Parathyroid adenoma (tissue), 2 donors: Measurements from ENCODE around the gene C16orf86.
"Not testable (repeated sequence)": the region's sequence is repeated elsewhere in the genome, so short reads cannot be mapped to it uniquely, and the experiment has no call there.

ENCODE experiments used
- H2AFZ ChIP-seq: fragments of 300-600 bp; sonication (generic); one replicate; pipeline ENCODE4 v1.7.0; 2017; ENCODE audit warnings: antibody characterized with exemption, mild to moderate bottlenecking
- H3K27ac ChIP-seq: fragments of 300-600 bp; sonication (generic); one replicate; pipeline ENCODE4 v1.7.0; 2017
- H3K27me3 ChIP-seq: fragments of 300-600 bp; sonication (generic); one replicate; pipeline ENCODE4 v1.7.0; 2017; ENCODE audit warnings: low read length; ENCODE audit not compliant: control insufficient read depth, insufficient read depth
- H3K36me3 ChIP-seq: fragments of 300-600 bp; sonication (generic); one replicate; pipeline ENCODE4 v1.7.0; 2017; ENCODE audit warnings: low read length; ENCODE audit not compliant: control insufficient read depth, insufficient read depth
- H3K4me1 ChIP-seq: fragments of 300-600 bp; sonication (generic); one replicate; pipeline ENCODE4 v1.7.0; 2017; ENCODE audit warnings: control low read depth
- H3K4me2 ChIP-seq: fragments of 300-600 bp; sonication (generic); one replicate; pipeline ENCODE4 v1.7.0; 2017; ENCODE audit warnings: low read length
- H3K4me3 ChIP-seq: fragments of 300-600 bp; sonication (generic); one replicate; pipeline ENCODE4 v1.7.0; 2017; ENCODE audit warnings: low read depth, low read length
- H3K79me2 ChIP-seq: fragments of 300-600 bp; sonication (generic); one replicate; pipeline ENCODE4 v1.7.0; 2017; ENCODE audit warnings: control low read depth
- H3K9ac ChIP-seq: fragments of 300-600 bp; sonication (generic); one replicate; pipeline ENCODE4 v1.7.0; 2017; ENCODE audit warnings: mild to moderate bottlenecking
- H3K9me3 ChIP-seq: fragments of 300-600 bp; sonication (generic); one replicate; pipeline ENCODE4 v1.7.0; 2017; ENCODE audit warnings: low read length; ENCODE audit not compliant: control insufficient read depth
- TF ChIP-seq, protein P1 (sequence below): fragments of 300-600 bp; sonication (generic); IDR thresholded peaks from one replicate; pipeline ENCODE4 v1.7.0; 2017; ENCODE audit warnings: antibody characterized with exemption, mild to moderate bottlenecking
- donor health status: primary hyperparathyroidism.

Gene C16orf86

DNA sequence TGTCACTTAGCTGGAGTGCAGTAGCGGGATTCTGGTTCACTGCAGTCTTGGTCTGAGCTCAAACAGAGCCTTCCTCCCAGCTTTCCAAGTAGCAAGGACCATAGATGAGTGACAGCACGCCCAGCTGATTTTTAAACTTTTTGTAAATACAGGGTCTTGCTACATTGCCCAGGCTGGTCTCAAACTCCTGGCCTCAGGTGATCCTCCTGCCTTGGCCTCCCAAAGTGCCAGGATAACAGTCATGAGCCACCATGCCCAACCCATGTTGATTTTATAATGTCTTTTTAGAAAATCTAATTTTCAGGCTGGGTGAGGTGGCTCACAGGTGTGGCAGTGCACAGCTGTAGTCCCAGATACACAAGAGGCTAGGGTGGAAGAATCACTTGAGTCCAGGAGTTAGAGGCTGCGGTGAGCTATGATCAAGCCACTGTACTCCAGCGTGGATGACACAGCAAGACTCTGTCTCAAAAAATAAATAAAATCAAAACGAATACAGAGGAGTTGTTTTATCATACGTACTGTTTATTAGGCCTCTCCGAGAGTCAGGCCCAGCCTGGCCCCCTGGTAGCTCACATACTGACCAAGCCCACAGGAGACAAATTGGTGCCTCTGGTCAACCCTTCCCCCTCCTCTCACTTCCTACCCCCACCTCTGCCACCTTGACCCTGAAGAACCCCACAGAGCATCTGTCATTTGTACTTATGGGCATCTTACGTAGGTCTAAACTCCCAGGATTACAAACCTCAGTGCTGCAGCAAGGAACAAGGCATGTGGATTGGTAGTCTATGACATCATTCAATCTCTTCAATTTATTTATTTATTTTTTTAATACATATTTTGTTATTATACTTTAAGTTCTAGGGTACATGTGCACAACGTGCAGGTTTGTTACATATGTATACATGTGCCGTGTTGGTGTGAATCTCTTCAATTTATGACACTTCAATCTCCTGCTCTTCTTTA lies 13.6 kb downstream of the C16orf86 start:
- no peak overlapping the region for H3K4me3 ChIP-seq
- H3K4me1 ChIP-seq, result no peaks in the 10 kb centered on the region
- no peaks in the 10 kb centered on the region for H3K27me3 ChIP-seq
- no peak overlapping the region for H3K4me2 ChIP-seq
- H3K36me3 ChIP-seq, result no peaks in the 10 kb centered on the region
- TF ChIP-seq, protein P1, sequence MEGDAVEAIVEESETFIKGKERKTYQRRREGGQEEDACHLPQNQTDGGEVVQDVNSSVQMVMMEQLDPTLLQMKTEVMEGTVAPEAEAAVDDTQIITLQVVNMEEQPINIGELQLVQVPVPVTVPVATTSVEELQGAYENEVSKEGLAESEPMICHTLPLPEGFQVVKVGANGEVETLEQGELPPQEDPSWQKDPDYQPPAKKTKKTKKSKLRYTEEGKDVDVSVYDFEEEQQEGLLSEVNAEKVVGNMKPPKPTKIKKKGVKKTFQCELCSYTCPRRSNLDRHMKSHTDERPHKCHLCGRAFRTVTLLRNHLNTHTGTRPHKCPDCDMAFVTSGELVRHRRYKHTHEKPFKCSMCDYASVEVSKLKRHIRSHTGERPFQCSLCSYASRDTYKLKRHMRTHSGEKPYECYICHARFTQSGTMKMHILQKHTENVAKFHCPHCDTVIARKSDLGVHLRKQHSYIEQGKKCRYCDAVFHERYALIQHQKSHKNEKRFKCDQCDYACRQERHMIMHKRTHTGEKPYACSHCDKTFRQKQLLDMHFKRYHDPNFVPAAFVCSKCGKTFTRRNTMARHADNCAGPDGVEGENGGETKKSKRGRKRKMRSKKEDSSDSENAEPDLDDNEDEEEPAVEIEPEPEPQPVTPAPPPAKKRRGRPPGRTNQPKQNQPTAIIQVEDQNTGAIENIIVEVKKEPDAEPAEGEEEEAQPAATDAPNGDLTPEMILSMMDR, result no peak
- H3K79me2 ChIP-seq, result peaks cover 3% of the 10 kb centered on the region
- H3K9me3 ChIP-seq, result no peaks in the 10 kb centered on the region
- H3K27ac ChIP-seq, result no peak overlapping the region
- no peak overlapping the region for H2AFZ ChIP-seq
- H3K9ac ChIP-seq, result no peak overlapping the region

DNA sequence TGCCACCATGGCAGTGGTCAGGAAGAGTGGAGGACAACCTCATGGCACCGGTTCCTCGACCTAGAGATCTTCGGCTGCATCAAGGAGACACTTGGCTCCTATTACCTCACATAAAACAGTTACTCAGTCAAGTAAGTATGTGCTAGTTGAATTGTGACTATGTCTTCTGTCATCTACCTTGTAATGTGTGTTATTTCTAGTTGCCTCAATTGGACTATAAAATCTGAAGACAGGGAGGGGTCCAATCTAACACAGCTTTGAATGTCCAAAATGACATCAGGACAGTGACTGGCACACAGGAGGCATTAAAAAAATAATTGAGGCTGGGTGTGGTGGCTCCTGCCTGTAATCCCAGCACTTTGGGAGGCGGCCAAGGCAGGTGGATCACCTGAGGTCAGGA lies 17.2 kb downstream of the C16orf86 start:
- H3K27ac ChIP-seq, result no peak overlapping the region
- no peaks in the 10 kb centered on the region for H3K36me3 ChIP-seq

DNA sequence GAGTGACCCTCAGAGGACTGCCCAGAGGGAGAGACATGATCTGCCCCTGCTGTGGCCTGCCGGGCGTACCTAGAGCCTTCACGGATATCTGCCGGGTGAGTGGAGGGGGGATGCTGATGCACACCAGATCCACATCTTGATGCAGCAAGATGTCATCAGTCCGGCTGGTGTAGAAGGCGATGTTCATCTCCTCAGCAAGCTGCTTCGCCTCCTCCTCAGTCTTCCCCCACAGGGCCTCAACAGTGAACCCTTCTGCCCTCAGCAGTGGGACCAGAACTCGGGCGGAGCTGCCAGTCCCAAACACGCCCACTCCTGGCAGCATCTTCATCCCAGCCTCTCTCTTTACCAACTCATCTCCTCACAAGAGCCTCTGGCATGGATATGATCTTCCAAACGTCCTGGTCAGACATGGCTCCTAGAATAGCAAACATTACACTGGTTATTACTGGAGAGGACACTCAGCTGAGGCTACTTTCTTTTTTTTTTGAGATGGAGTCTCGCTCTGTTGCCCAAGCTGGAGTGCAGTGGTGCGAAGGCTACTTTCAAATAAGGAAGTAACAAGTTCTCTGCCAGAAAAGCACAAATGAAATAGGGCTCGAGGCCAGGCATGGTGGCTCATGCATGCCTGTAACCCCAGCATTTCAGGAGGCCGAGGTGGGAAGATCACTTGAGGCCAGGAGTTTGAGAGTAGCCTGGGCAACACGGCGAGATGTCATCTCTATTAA lies 18.9 kb downstream of the C16orf86 start:
- Histone ChIP-seq H2AFZ (no peak overlapping the region), H3K27ac (peak overlapping the region; percentile 74), H3K4me1 (no peaks in the 10 kb centered on the region), H3K79me2 (peaks cover 3% of the 10 kb centered on the region), H3K4me2 (no peak overlapping the region), H3K27me3 (no peaks in the 10 kb centered on the region), H3K9ac (no peak overlapping the region), H3K4me3 (no peak overlapping the region), H3K36me3 (no peaks in the 10 kb centered on the region), H3K9me3 (no peaks in the 10 kb centered on the region)
- TF ChIP-seq, protein P1, result no peak

More for the DNA sequence above, 17.2 kb downstream of the C16orf86 start:
- peaks cover 3% of the 10 kb centered on the region for H3K79me2 ChIP-seq
- no peaks in the 10 kb centered on the region for H3K27me3 ChIP-seq
- H2AFZ ChIP-seq, result no peak overlapping the region
- TF ChIP-seq, protein P1, result no peak
- no peaks in the 10 kb centered on the region for H3K4me1 ChIP-seq
- H3K9me3 ChIP-seq, result no peaks in the 10 kb centered on the region
- H3K4me2 ChIP-seq, result no peak overlapping the region
- H3K4me3 ChIP-seq, result no peak overlapping the region
- H3K9ac ChIP-seq, result no peak overlapping the region

DNA sequence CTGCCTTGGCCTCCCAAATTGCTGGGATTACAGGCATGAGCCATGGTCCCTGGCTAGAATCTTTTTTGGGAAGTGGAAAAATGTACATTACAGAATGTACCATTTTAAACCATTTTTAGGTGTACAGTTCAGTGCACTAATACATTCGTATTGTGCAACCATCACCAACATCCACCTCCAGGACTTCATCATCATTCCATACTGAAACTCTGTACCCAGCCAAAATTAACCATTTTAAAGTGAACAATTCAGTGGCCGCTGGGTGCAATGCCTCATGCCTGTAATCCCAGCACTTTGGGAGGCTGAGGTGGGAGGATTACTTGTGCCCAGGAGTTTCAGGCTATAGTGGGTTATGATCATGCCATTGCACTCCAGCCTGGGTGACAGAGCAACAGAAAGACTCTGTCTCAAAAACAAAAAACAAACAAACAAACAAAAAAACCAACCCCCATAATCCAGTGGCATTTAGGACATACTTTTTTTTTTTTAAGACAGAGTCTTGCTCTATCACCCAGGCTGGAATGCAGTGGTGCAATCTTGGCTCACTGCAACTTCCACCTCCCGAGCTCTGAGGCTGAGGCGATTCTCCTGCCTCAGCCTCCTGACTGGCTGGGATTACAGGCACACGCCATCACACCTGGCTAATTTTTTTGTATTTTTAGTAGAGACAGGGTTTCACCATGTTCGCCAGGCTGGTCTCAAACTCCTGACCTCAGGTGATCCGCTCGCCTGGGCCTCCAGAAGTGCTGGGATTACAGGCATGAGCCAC lies 27.1 kb downstream of the C16orf86 start:
- not testable (repeated sequence) for H3K9ac ChIP-seq, H3K4me1 ChIP-seq, H2AFZ ChIP-seq, H3K4me3 ChIP-seq, H3K36me3 ChIP-seq, H3K9me3 ChIP-seq, H3K27me3 ChIP-seq, H3K27ac ChIP-seq, H3K4me2 ChIP-seq
- peaks cover 37% of the 10 kb centered on the region for H3K79me2 ChIP-seq

DNA sequence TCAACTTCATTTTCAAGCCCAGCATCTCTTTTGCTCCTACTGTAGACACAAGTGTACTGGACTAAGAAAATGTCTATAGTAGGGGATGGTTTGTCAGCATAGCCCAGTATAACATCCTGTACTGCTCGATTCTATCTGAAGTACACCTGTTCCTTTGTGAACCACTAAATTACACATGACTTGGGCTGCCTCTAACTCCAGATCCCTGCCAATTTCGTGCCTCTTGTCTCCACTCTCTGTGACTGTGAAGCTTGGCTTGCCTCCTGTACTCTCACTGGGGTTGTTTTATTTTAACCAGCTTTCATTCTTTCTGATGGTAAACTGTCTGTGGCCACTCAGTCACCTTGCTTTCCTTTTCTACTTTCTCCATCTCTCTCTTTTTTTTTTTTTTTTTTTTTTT lies 28.0 kb downstream of the C16orf86 start:
- H2AFZ ChIP-seq, result no peak overlapping the region
- no peaks in the 10 kb centered on the region for H3K9me3 ChIP-seq
- H3K27me3 ChIP-seq, result no peaks in the 10 kb centered on the region
- H3K27ac ChIP-seq, result no peak overlapping the region
- peaks cover 45% of the 10 kb centered on the region for H3K79me2 ChIP-seq
- no peak overlapping the region for H3K4me3 ChIP-seq
- TF ChIP-seq, protein P1, result no peak
- no peak overlapping the region for H3K4me2 ChIP-seq
- no peaks in the 10 kb centered on the region for H3K36me3 ChIP-seq
- no peaks in the 10 kb centered on the region for H3K4me1 ChIP-seq
- no peak overlapping the region for H3K9ac ChIP-seq
